Glutamatergic neuron (in vitro differentiated cells): ENCODE measurements around the gene TTC39A. TPM values are rescaled to one million over a fixed set of nuclear protein-coding genes. Genes with fewer than 3 reads are reported as not detected.

Experiments used
- DNase-seq: peaks from one replicate; pipeline ENCODE4 v3.0.0; 2022
- H3K27ac Mint-ChIP-seq: one replicate; pipeline ENCODE4 v1.8.0; 2020; ENCODE audit warnings: mild to moderate bottlenecking, mixed read lengths, inconsistent platforms; ENCODE audit not compliant: unreplicated experiment
- H3K27me3 Mint-ChIP-seq: one replicate; pipeline ENCODE4 v1.8.0; 2020; ENCODE audit warnings: mild to moderate bottlenecking, moderate library complexity, mixed read lengths, inconsistent platforms; ENCODE audit not compliant: unreplicated experiment
- H3K36me3 Mint-ChIP-seq: one replicate; pipeline ENCODE4 v1.8.0; 2020; ENCODE audit warnings: mild to moderate bottlenecking, mixed read lengths, inconsistent platforms; ENCODE audit not compliant: unreplicated experiment
- H3K4me1 Mint-ChIP-seq: one replicate; pipeline ENCODE4 v1.8.0; 2020; ENCODE audit warnings: mild to moderate bottlenecking, low read depth, mixed read lengths, inconsistent platforms; ENCODE audit not compliant: unreplicated experiment
- H3K4me3 Mint-ChIP-seq: one replicate; pipeline ENCODE4 v1.8.0; 2020; ENCODE audit warnings: mild to moderate bottlenecking, mixed read lengths, inconsistent platforms; ENCODE audit not compliant: unreplicated experiment
- H3K9me3 Mint-ChIP-seq: one replicate; pipeline ENCODE4 v1.8.0; 2020; ENCODE audit warnings: mild to moderate bottlenecking, moderate library complexity, mixed read lengths, inconsistent platforms; ENCODE audit not compliant: unreplicated experiment
- CTCF ChIP-seq: fragments of 200-600 bp; sonication (generic); IDR thresholded peaks from one replicate; pipeline ENCODE4 v1.5.0; 2021; ENCODE audit not compliant: partially characterized antibody, unreplicated experiment
- total RNA-seq: library from RNA; stranded (reverse); fragmentation: NEBNext Ultra II Directional; extraction: Animal tissue kit (Norgen Biotek cat#: 25700); gene quantifications from one replicate; pipeline ENCODE4 v1.2.1, GENCODE V29; 2021; ENCODE audit not compliant: unreplicated experiment

TTC39A gene
- total RNA-seq, 1 donor from 2014 or later: 28.0 TPM

DNA sequence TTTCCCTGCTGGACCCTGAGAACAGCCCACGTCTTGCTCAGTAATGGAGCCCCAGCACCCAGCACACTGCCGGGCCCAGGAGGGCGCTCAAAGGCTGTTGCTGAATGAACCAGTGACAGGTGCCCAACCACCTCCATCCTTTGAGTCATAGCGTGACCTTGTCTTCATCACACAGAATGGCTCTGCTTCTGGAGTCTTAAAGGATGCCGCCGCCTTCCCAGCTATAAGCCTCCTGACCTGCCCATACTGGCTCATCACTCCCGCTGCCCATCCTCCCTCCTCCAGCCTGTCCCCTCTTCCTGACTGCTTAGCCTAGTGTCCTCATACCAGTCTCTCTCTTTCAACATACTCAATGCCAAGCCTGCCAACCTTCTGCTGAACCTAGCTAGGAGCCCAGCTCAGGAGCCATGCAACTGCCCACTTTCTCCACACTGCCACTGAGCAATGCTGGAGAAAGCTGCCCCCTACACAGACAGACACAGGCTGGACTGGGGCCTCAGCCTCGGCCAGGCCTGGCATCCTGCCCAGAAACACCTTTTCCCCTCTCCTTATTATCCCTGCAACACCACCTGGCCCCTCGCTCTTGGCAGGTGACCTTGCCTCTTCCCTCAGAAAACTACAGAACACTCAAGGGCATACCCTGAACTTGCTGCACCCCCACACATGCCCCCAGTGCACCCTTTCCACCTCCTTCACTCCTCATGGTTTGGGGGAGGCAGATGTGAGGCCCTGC is 14.1 kb downstream of the TTC39A start:
- Mint-ChIP-seq H3K4me3 (no peak overlapping the region), H3K27ac (no peak overlapping the region), H3K4me1 (peaks cover 16% of the 10 kb centered on the region), H3K9me3 (peaks cover 3% of the 10 kb centered on the region), H3K27me3 (peaks cover 11% of the 10 kb centered on the region), H3K36me3 (peaks cover 5% of the 10 kb centered on the region)
- no peak for DNase-seq
- no peak for TF ChIP-seq CTCF

- peaks cover 3% of the 10 kb centered on the region for H3K9me3 Mint-ChIP-seq
- no peak overlapping the region for H3K4me3 Mint-ChIP-seq
- no peak for DNase-seq
- TF ChIP-seq CTCF: no peak
- H3K27ac Mint-ChIP-seq: no peak overlapping the region
- H3K27me3 Mint-ChIP-seq: peaks cover 11% of the 10 kb centered on the region
- H3K36me3 Mint-ChIP-seq: peaks cover 5% of the 10 kb centered on the region
- peaks cover 18% of the 10 kb centered on the region for H3K4me1 Mint-ChIP-seq
These were observed 15.4 kb downstream of the TTC39A start for GRCh38 chr1:51314974-51315373.

DNA sequence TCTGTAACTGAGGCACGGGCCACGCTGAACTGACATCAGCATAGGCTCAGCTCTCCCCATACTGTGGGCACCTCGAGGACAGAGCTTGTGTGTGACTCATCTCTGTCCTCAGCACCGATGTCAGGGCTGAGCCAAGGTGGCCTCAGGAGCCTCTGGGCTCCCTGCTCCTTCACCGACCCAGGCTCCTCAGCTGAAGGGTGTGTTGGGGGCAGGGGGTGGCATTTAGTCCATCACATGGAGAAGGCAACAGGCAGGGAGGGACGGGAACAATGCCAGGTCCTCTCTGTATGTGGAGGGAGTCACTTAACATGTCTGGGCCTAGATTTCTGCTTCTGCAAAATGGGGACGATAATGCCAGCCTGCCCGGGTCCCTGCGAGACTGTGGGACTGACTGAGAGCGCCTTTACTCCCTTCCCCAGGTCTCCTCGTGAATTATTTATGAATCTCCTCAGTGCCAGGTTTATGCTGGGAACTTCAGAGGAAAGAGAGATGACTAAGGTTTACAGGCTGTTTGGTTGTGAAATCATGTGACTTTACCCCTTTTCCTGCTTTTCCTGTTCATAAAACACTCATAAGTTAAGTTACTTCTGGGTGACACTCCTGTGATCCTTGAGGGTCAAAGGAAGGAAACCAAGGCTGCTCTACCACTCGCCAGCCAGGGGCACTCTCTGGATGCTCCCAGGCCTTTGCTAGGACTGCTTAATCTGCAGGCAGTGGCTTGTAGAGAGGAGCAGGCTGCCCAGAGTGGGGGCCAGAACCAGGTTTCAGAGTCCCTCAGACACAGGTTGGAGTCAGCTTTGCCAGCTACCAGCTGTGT is 16.2 kb downstream of the TTC39A start:
- no peak for TF ChIP-seq CTCF
- H3K27me3 Mint-ChIP-seq: peaks cover 11% of the 10 kb centered on the region
- H3K36me3 Mint-ChIP-seq: peaks cover 5% of the 10 kb centered on the region
- H3K4me1 Mint-ChIP-seq: peaks cover 21% of the 10 kb centered on the region
- DNase-seq: no peak
- peaks cover 3% of the 10 kb centered on the region for H3K9me3 Mint-ChIP-seq
- H3K27ac Mint-ChIP-seq: no peak overlapping the region
- no peak overlapping the region for H3K4me3 Mint-ChIP-seq

DNA sequence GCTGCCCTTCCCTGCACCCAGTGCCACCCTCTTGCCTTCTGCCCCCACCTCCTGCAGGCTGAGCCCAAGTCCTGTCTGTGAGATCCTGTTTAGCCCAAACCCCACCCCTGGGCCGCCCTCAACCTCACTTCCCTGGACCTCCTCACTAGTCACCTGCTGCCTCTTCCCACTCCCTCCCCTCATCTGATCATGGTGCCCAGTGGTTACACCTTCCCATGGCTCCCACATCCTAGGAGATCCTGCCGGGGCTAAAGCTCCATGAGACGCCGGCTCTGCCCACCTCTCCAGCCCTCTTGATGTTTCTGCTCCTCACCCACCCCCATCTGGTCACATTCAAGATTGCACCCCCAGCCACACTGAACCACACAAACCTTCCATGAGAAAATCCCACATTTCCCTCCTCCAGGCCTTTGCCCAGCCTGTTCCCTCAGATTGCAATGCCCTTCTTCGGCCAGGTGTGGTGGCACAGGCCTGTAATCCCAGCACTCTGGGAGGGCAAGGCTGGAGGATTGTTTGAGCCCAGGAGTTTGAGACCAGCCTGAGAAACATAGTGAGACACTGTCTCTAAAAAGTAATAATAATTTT is 17.0 kb downstream of the TTC39A start:
- Mint-ChIP-seq H3K36me3 (peaks cover 5% of the 10 kb centered on the region), H3K27ac (peak overlapping the region; percentile 12), H3K4me3 (no peak overlapping the region), H3K9me3 (peaks cover 3% of the 10 kb centered on the region), H3K4me1 (peaks cover 26% of the 10 kb centered on the region), H3K27me3 (peaks cover 11% of the 10 kb centered on the region)
- TF ChIP-seq CTCF: peak; percentile 39
- DNase-seq: peak; percentile 46
